Transverse colon (tissue), 4 donors: Measurements from ENCODE around the gene KCNJ1. TPM values are rescaled to one million over a fixed set of nuclear protein-coding genes. Genes with fewer than 3 reads are reported as not detected.
A peak's percentile ranks its signal among the peaks of the same experiment; 100 is the strongest.

Experiments
- DNase-seq: peaks from one replicate; pipeline ENCODE4 v3.0.0-alpha.2; 2019
- H3K27ac ChIP-seq, 4 donors: fragments of 200-600 bp; sonication (generic); 2 replicates each; pipeline ENCODE4 v1.5.1; 2016 to 2018; ENCODE audit warnings: inconsistent platforms in 4 of 4
- H3K27me3 ChIP-seq: fragments of 200-600 bp; sonication (generic); 2 replicates; pipeline ENCODE4 v1.5.1; 2017; ENCODE audit warnings: inconsistent platforms
- H3K36me3 ChIP-seq, 4 donors: fragments of 200-600 bp; sonication (generic); 2 replicates each; pipeline ENCODE4 v1.5.1; 2017 to 2019; ENCODE audit warnings: inconsistent platforms in 4 of 4
- H3K4me1 ChIP-seq, 4 donors: fragments of 200-600 bp; sonication (generic); 2 replicates each; pipeline ENCODE4 v1.5.1; 2017 to 2020; ENCODE audit warnings: inconsistent platforms in 4 of 4
- H3K4me3 ChIP-seq, 4 donors: fragments of 200-600 bp; sonication (generic); 1 replicate in 1 of 4; 2 replicates in 3 of 4; pipeline versions ENCODE4 v1.5.1 to v1.6.1; 2017 to 2019; ENCODE audit warnings: inconsistent platforms in 4 of 4
- H3K9me3 ChIP-seq, 2 donors: fragments of 200-600 bp; sonication (generic); 2 replicates each; pipeline ENCODE4 v1.5.1; 2017 to 2019; ENCODE audit warnings: inconsistent platforms in 2 of 2
- CTCF ChIP-seq, 5 experiments: fragments of 200-600 bp in 3 of 5; fragments of 450-650 bp in 2 of 5; sonication (generic) in 3 of 5; IDR thresholded peaks; 1 replicate in 2 of 5; 2 replicates in 3 of 5; pipeline ENCODE4 v1.5.1; 2016 to 2017; ENCODE audit warnings: antibody characterized with exemption in 5 of 5, inconsistent platforms in 3 of 5, mild to moderate bottlenecking in 2 of 5, moderate library complexity in 1 of 5
- EP300 ChIP-seq: sonication (generic); formaldehyde crosslinking; IDR thresholded peaks from one replicate; pipeline ENCODE4 v1.6.1; 2017; ENCODE audit warnings: antibody characterized with exemption, low read depth
- POLR2A ChIP-seq: fragments of 450-650 bp; IDR thresholded peaks from one replicate; pipeline ENCODE4 v1.6.1; 2016; ENCODE audit warnings: antibody characterized with exemption, mild to moderate bottlenecking, moderate library complexity
- POLR2AphosphoS5 ChIP-seq, 3 donors: sonication (generic); formaldehyde crosslinking; IDR thresholded peaks; one replicate each; pipeline ENCODE4 v1.6.1; 2016; ENCODE audit warnings: antibody characterized with exemption in 3 of 3
- WGBS, 2 donors: methylation state at CpG; one replicate each; pipeline ENCODE4 v1.1.5; 2018; ENCODE audit warnings: low coverage in 1 of 2; 5-methylcytosine and 5-hydroxymethylcytosine counted together
- in situ Hi-C, 4 donors: fragments of 200-750 bp; cut with MboI; loops; one replicate each; pipeline versions ENCODE4 v1.15.0 to v1.15.1; 2017; ENCODE audit warnings: low sequenced_read_pairs in 3 of 4, low pct_ligation_motif_present in 1 of 4, low pct_unique_long_range_greater_than_20kb in 1 of 4
- intact Hi-C: fragments of 100-400 bp; cut with DNase I; formaldehyde crosslinking; loops from one replicate; pipeline ENCODE4 v1.15.1; 2023; ENCODE audit warnings: low total_unique reads
- total RNA-seq, 4 donors: library from RNA; depleted of rRNA; stranded (reverse); fragments of >200 nt; gene quantifications; one replicate each; pipeline ENCODE4 v1.1.0, GENCODE V29; 2016

The KCNJ1 gene
- total RNA-seq, 4 donors from 2014 or later, result not detected

GRCh38 chr11:128804481-128804880, 62.6 kb downstream of the KCNJ1 start:
- in situ Hi-C loops, result no loop called here
- H3K27ac ChIP-seq, result no peak overlapping the region
- no peaks in the 10 kb centered on the region for H3K9me3 ChIP-seq
- WGBS, 2 donors, result 90% methylated on average over 5 of the region's 5 CpGs
- no peak overlapping the region for H3K4me3 ChIP-seq
- no peaks in the 10 kb centered on the region for H3K36me3 ChIP-seq
- no peak for DNase-seq
- H3K4me1 ChIP-seq, result no peaks in the 10 kb centered on the region
- TF ChIP-seq POLR2AphosphoS5 (IDR thresholded peaks at IDR 0.05) (no peak), CTCF (IDR thresholded peaks at IDR 0.05) (no peak), POLR2A (no peak), EP300 (no peak)
- intact Hi-C loops, result no loop called here
- H3K27me3 ChIP-seq, result no peaks in the 10 kb centered on the region

GRCh38 chr11:128803449-128804245, 63.4 kb downstream of the KCNJ1 start:
- Histone ChIP-seq H3K4me3 (no peak overlapping the region), H3K4me1 (no peaks in the 10 kb centered on the region), H3K27me3 (no peaks in the 10 kb centered on the region), H3K27ac (no peak overlapping the region), H3K9me3 (no peaks in the 10 kb centered on the region), H3K36me3 (no peaks in the 10 kb centered on the region)
- TF ChIP-seq POLR2AphosphoS5 (IDR thresholded peaks at IDR 0.05), result no peak
- TF ChIP-seq POLR2A, result no peak
- no peak for TF ChIP-seq EP300
- no peak for TF ChIP-seq CTCF (IDR thresholded peaks at IDR 0.05)
- in situ Hi-C loops (no loop called here), intact Hi-C loops (no loop called here)
- WGBS, 2 donors, result 70 to 81% methylated on average over 6 of the region's 6 CpGs
- no peak for DNase-seq

- in situ Hi-C loops (no loop called here), intact Hi-C loops (no loop called here)
- no peak overlapping the region for H3K4me3 ChIP-seq
- no peak for DNase-seq
- H3K27me3 ChIP-seq, result no peaks in the 10 kb centered on the region
- no peaks in the 10 kb centered on the region for H3K9me3 ChIP-seq
- TF ChIP-seq POLR2A, result no peak
- TF ChIP-seq CTCF (IDR thresholded peaks at IDR 0.05), result no peak
- TF ChIP-seq EP300, result no peak
- no peak for TF ChIP-seq POLR2AphosphoS5 (IDR thresholded peaks at IDR 0.05)
- no peak overlapping the region for H3K27ac ChIP-seq
- no peaks in the 10 kb centered on the region for H3K4me1 ChIP-seq
- WGBS, 2 donors, result 80 to 83% methylated on average over 1 to 4 of the region's 4 CpGs
- H3K36me3 ChIP-seq, result no peaks in the 10 kb centered on the region
Measured at GRCh38 chr11:128803011-128803410, 64.1 kb downstream of the KCNJ1 start.

GRCh38 chr11:128802358-128802981, 64.6 kb downstream of the KCNJ1 start:
- TF ChIP-seq CTCF (IDR thresholded peaks at IDR 0.05) (peak in 1 of 5 experiments; percentile 28), EP300 (no peak)
- Histone ChIP-seq H3K27ac (no peak overlapping the region), H3K27me3 (no peaks in the 10 kb centered on the region), H3K9me3 (no peaks in the 10 kb centered on the region), H3K4me3 (no peak overlapping the region), H3K36me3 (no peaks in the 10 kb centered on the region), H3K4me1 (no peaks in the 10 kb centered on the region)
- intact Hi-C loops (no loop called here), in situ Hi-C loops (no loop called here)
- 55 to 76% methylated on average over 2 to 4 of the region's 4 CpGs for WGBS, 2 donors
- no peak for DNase-seq
